Transverse colon (tissue), 4 donors: ENCODE measurements around the gene RBBP8NL. TPM values are rescaled to one million over a fixed set of nuclear protein-coding genes. Genes with fewer than 3 reads are reported as not detected.

Experiments used
- DNase-seq: peaks from one replicate; pipeline ENCODE4 v3.0.0-alpha.2; 2019
- H3K27ac ChIP-seq, 4 donors: fragments of 200-600 bp; sonication (generic); 2 replicates each; pipeline ENCODE4 v1.5.1; 2016 to 2018; ENCODE audit warnings: inconsistent platforms in 4 of 4
- H3K27me3 ChIP-seq: fragments of 200-600 bp; sonication (generic); 2 replicates; pipeline ENCODE4 v1.5.1; 2017; ENCODE audit warnings: inconsistent platforms
- H3K36me3 ChIP-seq, 4 donors: fragments of 200-600 bp; sonication (generic); 2 replicates each; pipeline ENCODE4 v1.5.1; 2017 to 2019; ENCODE audit warnings: inconsistent platforms in 4 of 4
- H3K4me1 ChIP-seq, 4 donors: fragments of 200-600 bp; sonication (generic); 2 replicates each; pipeline ENCODE4 v1.5.1; 2017 to 2020; ENCODE audit warnings: inconsistent platforms in 4 of 4
- H3K4me3 ChIP-seq, 4 donors: fragments of 200-600 bp; sonication (generic); 1 replicate in 1 of 4; 2 replicates in 3 of 4; pipeline versions ENCODE4 v1.5.1 to v1.6.1; 2017 to 2019; ENCODE audit warnings: inconsistent platforms in 4 of 4
- H3K9me3 ChIP-seq, 2 donors: fragments of 200-600 bp; sonication (generic); 2 replicates each; pipeline ENCODE4 v1.5.1; 2017 to 2019; ENCODE audit warnings: inconsistent platforms in 2 of 2
- EP300 ChIP-seq: sonication (generic); formaldehyde crosslinking; IDR thresholded peaks from one replicate; pipeline ENCODE4 v1.6.1; 2017; ENCODE audit warnings: antibody characterized with exemption, low read depth
- POLR2A ChIP-seq: fragments of 450-650 bp; IDR thresholded peaks from one replicate; pipeline ENCODE4 v1.6.1; 2016; ENCODE audit warnings: antibody characterized with exemption, mild to moderate bottlenecking, moderate library complexity
- POLR2AphosphoS5 ChIP-seq, 3 donors: sonication (generic); formaldehyde crosslinking; IDR thresholded peaks; one replicate each; pipeline ENCODE4 v1.6.1; 2016; ENCODE audit warnings: antibody characterized with exemption in 3 of 3
- WGBS, 2 donors: methylation state at CpG; one replicate each; pipeline ENCODE4 v1.1.5; 2018; ENCODE audit warnings: low coverage in 1 of 2; 5-methylcytosine and 5-hydroxymethylcytosine counted together
- in situ Hi-C, 4 donors: fragments of 200-750 bp; cut with MboI; loops; one replicate each; pipeline versions ENCODE4 v1.15.0 to v1.15.1; 2017; ENCODE audit warnings: low sequenced_read_pairs in 3 of 4, low pct_ligation_motif_present in 1 of 4, low pct_unique_long_range_greater_than_20kb in 1 of 4
- intact Hi-C: fragments of 100-400 bp; cut with DNase I; formaldehyde crosslinking; loops from one replicate; pipeline ENCODE4 v1.15.1; 2023; ENCODE audit warnings: low total_unique reads
- total RNA-seq, 4 donors: library from RNA; depleted of rRNA; stranded (reverse); fragments of >200 nt; gene quantifications; one replicate each; pipeline ENCODE4 v1.1.0, GENCODE V29; 2016
- TF ChIP-seq, protein P1 (sequence below), 5 experiments: fragments of 200-600 bp in 3 of 5; fragments of 450-650 bp in 2 of 5; sonication (generic) in 3 of 5; IDR thresholded peaks; 1 replicate in 2 of 5; 2 replicates in 3 of 5; pipeline ENCODE4 v1.5.1; 2016 to 2017; ENCODE audit warnings: antibody characterized with exemption in 5 of 5, inconsistent platforms in 3 of 5, mild to moderate bottlenecking in 2 of 5, moderate library complexity in 1 of 5

The RBBP8NL gene
- total RNA-seq, 4 donors from 2014 or later: 0.75 to 9.4 (median 4.3) TPM

DNA sequence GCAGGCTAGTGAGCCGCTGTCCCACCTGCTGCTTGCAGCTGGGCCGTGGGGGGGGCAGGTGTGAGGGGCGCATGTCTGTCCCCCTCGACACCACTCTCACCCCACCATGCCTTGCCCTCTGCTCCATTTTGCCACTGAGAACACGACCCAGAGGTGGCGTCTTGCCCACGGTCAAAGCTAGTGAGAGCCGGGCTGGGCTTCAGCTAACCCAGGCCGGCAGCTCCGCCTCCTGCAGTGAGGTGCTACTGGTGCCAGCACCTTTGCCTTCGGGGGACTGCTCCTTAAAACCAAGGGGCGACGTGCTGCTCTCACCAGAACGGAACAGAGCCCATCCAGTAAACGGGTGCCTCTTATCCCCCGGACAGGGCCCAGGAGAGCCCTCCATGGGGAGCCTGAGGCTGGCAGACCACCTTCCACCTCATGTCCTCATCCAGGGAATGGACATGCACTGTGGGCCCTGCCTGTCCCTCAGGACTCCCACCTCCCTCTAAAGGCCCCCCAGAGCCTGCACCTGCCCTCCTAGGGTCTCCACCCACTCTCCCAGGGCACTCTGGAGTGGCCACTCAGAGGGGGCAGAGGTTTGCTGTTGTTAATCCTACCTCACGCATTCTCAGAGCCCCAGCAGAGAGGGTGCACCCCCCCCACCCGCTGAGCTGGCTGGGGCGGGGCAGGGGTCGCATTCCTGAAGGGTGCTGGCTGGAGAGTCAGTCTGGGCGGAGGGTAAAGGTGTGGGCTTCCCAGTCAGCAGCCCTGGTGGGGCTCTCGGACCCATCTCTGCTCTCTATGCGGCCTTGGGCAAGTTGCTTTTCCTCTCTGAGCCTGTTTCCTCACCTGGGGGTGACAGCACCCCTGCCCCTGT is 2.9 kb downstream of the RBBP8NL start:
- H3K4me3 ChIP-seq: no peak overlapping the region
- no peak overlapping the region for H3K27ac ChIP-seq
- peaks cover 0 to 21% (median 18%) of the 10 kb centered on the region in 4 donors for H3K4me1 ChIP-seq
- WGBS, 2 donors: 77% methylated on average over 21 of the region's 23 CpGs; no CpG with 5 or more reads in 1 of the 2 donors
- H3K9me3 ChIP-seq: no peaks in the 10 kb centered on the region
- H3K27me3 ChIP-seq: no peaks in the 10 kb centered on the region
- in situ Hi-C loops: no loop called here
- DNase-seq: no peak
- intact Hi-C loops: loop anchor here (5.0 kb wide), 1 partner anchor 468 kb away; no protein-coding TSS in a partner anchor
- TF ChIP-seq EP300 (no peak), POLR2A (no peak), POLR2AphosphoS5 (IDR thresholded peaks at IDR 0.05) (no peak)
- TF ChIP-seq, protein P1, sequence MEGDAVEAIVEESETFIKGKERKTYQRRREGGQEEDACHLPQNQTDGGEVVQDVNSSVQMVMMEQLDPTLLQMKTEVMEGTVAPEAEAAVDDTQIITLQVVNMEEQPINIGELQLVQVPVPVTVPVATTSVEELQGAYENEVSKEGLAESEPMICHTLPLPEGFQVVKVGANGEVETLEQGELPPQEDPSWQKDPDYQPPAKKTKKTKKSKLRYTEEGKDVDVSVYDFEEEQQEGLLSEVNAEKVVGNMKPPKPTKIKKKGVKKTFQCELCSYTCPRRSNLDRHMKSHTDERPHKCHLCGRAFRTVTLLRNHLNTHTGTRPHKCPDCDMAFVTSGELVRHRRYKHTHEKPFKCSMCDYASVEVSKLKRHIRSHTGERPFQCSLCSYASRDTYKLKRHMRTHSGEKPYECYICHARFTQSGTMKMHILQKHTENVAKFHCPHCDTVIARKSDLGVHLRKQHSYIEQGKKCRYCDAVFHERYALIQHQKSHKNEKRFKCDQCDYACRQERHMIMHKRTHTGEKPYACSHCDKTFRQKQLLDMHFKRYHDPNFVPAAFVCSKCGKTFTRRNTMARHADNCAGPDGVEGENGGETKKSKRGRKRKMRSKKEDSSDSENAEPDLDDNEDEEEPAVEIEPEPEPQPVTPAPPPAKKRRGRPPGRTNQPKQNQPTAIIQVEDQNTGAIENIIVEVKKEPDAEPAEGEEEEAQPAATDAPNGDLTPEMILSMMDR (IDR thresholded peaks at IDR 0.05): no peak
- no peaks in the 10 kb centered on the region for H3K36me3 ChIP-seq

DNA sequence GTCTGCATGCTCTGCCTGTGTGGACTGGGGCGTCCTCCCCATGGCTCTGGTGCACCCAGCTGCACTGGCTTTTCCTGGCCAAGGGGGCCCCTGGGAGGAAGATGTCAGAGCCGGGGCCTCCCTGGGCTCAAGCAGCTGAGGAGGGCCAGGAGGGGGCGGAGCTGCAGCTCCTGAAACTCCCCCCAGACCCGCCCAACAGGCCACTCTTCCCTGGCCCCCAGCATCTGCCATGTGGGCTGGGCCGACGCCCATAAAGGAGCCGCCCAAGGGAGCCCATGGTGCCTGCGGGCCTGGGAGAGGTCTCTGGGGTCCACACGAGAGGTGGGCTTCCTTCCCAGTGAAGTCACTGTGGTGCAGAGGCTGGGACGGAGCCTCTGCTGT is 4.0 kb downstream of the RBBP8NL start:
- 67% methylated on average over 10 of the region's 10 CpGs; no CpG with 5 or more reads in 1 of the 2 donors for WGBS, 2 donors
- H3K4me1 ChIP-seq: peaks cover 0 to 18% (median 16%) of the 10 kb centered on the region in 4 donors
- intact Hi-C loops: no loop called here
- no peaks in the 10 kb centered on the region for H3K36me3 ChIP-seq
- TF ChIP-seq, protein P1 (IDR thresholded peaks at IDR 0.05): no peak
- TF ChIP-seq POLR2AphosphoS5 (IDR thresholded peaks at IDR 0.05): no peak
- no peak overlapping the region for H3K27ac ChIP-seq
- no peaks in the 10 kb centered on the region for H3K27me3 ChIP-seq
- no peaks in the 10 kb centered on the region for H3K9me3 ChIP-seq
- DNase-seq: no peak
- no peak overlapping the region for H3K4me3 ChIP-seq
- in situ Hi-C loops: no loop called here

DNA sequence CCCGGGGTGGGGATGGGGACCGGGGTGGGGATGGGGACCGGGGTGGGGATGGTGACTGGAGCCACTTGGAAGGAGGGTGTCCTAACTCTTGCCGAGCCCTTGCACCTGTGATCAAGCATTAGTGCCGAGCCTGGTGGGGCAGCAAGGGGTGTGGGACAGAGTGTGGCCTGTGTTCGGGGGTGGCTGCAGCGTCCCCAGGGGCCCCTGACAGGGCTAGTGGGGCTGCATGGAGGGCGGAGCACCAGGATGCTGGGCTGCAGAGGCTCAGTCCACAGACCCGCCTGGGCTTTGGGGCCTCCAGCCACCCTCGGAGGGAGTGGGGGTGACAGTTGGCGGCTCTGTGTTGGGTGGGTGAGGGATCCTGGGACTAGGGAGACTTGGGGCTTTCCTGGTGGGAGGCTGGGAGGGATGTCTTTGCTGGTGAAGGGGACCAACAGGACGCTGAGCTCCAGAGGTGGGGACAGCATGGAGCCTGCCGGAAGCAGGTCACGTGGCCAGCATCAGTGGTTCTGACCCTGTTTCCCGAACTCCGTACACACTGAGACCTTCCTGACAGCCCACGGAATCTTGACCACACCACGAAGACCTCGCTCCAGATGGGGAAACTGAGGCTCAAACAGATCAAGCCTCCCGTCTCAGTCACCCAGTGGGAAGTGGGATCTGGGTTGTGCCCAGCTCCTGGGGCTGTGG is 4.6 kb downstream of the RBBP8NL start:
- TF ChIP-seq, protein P1 (IDR thresholded peaks at IDR 0.05): no peak
- TF ChIP-seq POLR2A: no peak
- no peak for TF ChIP-seq EP300
- no peak for TF ChIP-seq POLR2AphosphoS5 (IDR thresholded peaks at IDR 0.05)
- 80 to 83% methylated on average over 3 to 20 of the region's 20 CpGs for WGBS, 2 donors
- Histone ChIP-seq H3K4me1 (peaks cover 0 to 12% (median 10%) of the 10 kb centered on the region in 4 donors), H3K9me3 (no peaks in the 10 kb centered on the region), H3K4me3 (no peak overlapping the region), H3K27ac (no peak overlapping the region), H3K36me3 (no peaks in the 10 kb centered on the region), H3K27me3 (no peaks in the 10 kb centered on the region)
- in situ Hi-C loops: no loop called here
- no peak for DNase-seq
- intact Hi-C loops: no loop called here

DNA sequence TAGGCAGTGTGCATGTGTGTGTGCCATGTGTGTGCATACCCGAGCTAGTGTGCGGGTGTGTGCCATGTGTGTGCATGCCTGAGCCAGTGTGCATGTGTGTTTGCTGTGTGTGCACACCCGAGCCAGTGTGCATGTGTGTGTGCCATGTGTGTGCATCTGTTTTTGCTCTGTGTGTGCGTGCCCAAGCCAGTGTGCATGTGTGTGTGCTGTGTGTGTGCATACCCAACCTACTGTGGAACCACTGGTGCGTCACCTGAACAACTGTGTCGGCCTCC is 5.7 kb downstream of the RBBP8NL start:
- intact Hi-C loops: no loop called here
- TF ChIP-seq EP300 (no peak), POLR2A (no peak), POLR2AphosphoS5 (IDR thresholded peaks at IDR 0.05) (no peak)
- TF ChIP-seq, protein P1 (IDR thresholded peaks at IDR 0.05): no peak
- in situ Hi-C loops: no loop called here
- no peaks in the 10 kb centered on the region for H3K9me3 ChIP-seq
- H3K27ac ChIP-seq: no peak overlapping the region
- no peak for DNase-seq
- H3K4me1 ChIP-seq: peaks cover 0 to 5% (median 1%) of the 10 kb centered on the region in 4 donors
- H3K27me3 ChIP-seq: no peaks in the 10 kb centered on the region
- no peaks in the 10 kb centered on the region for H3K36me3 ChIP-seq
- no peak overlapping the region for H3K4me3 ChIP-seq
- WGBS, 2 donors: 91% methylated on average over 6 of the region's 6 CpGs; no CpG with 5 or more reads in 1 of the 2 donors
